Liver (tissue), 9 donors: ENCODE data around the gene PAQR3. TPM values are rescaled to one million over a fixed set of nuclear protein-coding genes. Genes with fewer than 3 reads are reported as not detected.
"Not testable (repeated sequence)": the region's sequence is repeated elsewhere in the genome, so short reads cannot be mapped to it uniquely, and the experiment has no call there.

Source experiments
- DNase-seq: peaks from one replicate; pipeline ENCODE4 v3.0.0-alpha.2; 2017; ENCODE audit warnings: low spot score
- H3K27ac ChIP-seq, 2 donors: one replicate each; pipeline ENCODE4 v1.7.0; 2013; ENCODE audit warnings: inconsistent platforms in 2 of 2, low read length in 2 of 2, control low read depth in 1 of 2, low read depth in 1 of 2, mild to moderate bottlenecking in 1 of 2
- H3K27me3 ChIP-seq, 4 donors: one replicate each; pipeline versions ENCODE4 v1.6.1 to v1.7.0; 2013; ENCODE audit warnings: low read length in 3 of 4, inconsistent platforms in 1 of 4, mild to moderate bottlenecking in 1 of 4, moderate library complexity in 1 of 4; ENCODE audit not compliant: control insufficient read depth in 4 of 4, insufficient read depth in 4 of 4
- H3K36me3 ChIP-seq, 4 donors: one replicate each; pipeline versions ENCODE4 v1.6.1 to v1.7.0; 2013; ENCODE audit warnings: low read length in 3 of 4, mild to moderate bottlenecking in 3 of 4, low read depth in 1 of 4, moderate library complexity in 1 of 4; ENCODE audit not compliant: control insufficient read depth in 4 of 4, insufficient read depth in 3 of 4
- H3K4me1 ChIP-seq, 4 donors: one replicate each; pipeline versions ENCODE4 v1.6.1 to v1.7.0; 2013; ENCODE audit warnings: low read length in 3 of 4, mild to moderate bottlenecking in 3 of 4, moderate library complexity in 1 of 4; ENCODE audit not compliant: control insufficient read depth in 4 of 4, insufficient read depth in 4 of 4
- H3K4me3 ChIP-seq, 3 donors: one replicate each; pipeline versions ENCODE4 v1.6.1 to v1.7.0; 2013; ENCODE audit warnings: low read length in 3 of 3, control low read depth in 1 of 3, low read depth in 1 of 3, mild to moderate bottlenecking in 1 of 3
- H3K9ac ChIP-seq, 2 donors: one replicate each; pipeline ENCODE4 v1.7.0; 2013; ENCODE audit warnings: low read length in 2 of 2, mild to moderate bottlenecking in 2 of 2, moderate library complexity in 2 of 2, control low read depth in 1 of 2, low read depth in 1 of 2
- H3K9me3 ChIP-seq, 4 donors: one replicate each; pipeline versions ENCODE4 v1.6.1 to v1.7.0; 2013; ENCODE audit warnings: low read length in 3 of 4; ENCODE audit not compliant: control insufficient read depth in 4 of 4
- FOXA1 ChIP-seq: IDR thresholded peaks from 2 replicates; pipeline ENCODE4 v1.6.1; 2016; ENCODE audit warnings: antibody characterized with exemption
- FOXA2 ChIP-seq: IDR thresholded peaks from 2 replicates; pipeline ENCODE4 v1.6.1; 2016; ENCODE audit warnings: antibody characterized with exemption
- GABPA ChIP-seq, 2 donors: IDR thresholded peaks in 1 of 2; conservative IDR thresholded peaks in 1 of 2; 2 replicates each; pipeline ENCODE4 v1.6.1; 2016; ENCODE audit warnings: antibody characterized with exemption in 2 of 2, mild to moderate bottlenecking in 1 of 2, moderate library complexity in 1 of 2
- HNF4G ChIP-seq: IDR thresholded peaks from 2 replicates; pipeline ENCODE4 v1.6.1; 2016; ENCODE audit warnings: antibody characterized with exemption
- JUND ChIP-seq, 2 donors: IDR thresholded peaks; 2 replicates each; pipeline ENCODE4 v1.6.1; 2016; ENCODE audit warnings: antibody characterized with exemption in 2 of 2
- NR2F2 ChIP-seq: IDR thresholded peaks from 2 replicates; pipeline ENCODE4 v1.6.1; 2016; ENCODE audit warnings: antibody characterized with exemption
- RAD21 ChIP-seq, 2 donors: IDR thresholded peaks; 2 replicates each; pipeline ENCODE4 v1.6.1; 2016; ENCODE audit warnings: antibody characterized with exemption in 2 of 2, mild to moderate bottlenecking in 2 of 2
- RXRA ChIP-seq, 2 donors: IDR thresholded peaks; 2 replicates each; pipeline ENCODE4 v1.6.1; 2017 to 2018; ENCODE audit warnings: antibody characterized with exemption in 2 of 2, mild to moderate bottlenecking in 1 of 2
- SP1 ChIP-seq: IDR thresholded peaks from 2 replicates; pipeline ENCODE4 v1.6.1; 2018; ENCODE audit warnings: antibody characterized with exemption, mild to moderate bottlenecking
- TAF1 ChIP-seq: conservative IDR thresholded peaks from 2 replicates; pipeline ENCODE4 v1.6.1; 2016; ENCODE audit warnings: antibody characterized with exemption, mild to moderate bottlenecking
- WGBS: extraction: QIAGEN DNeasy Blood & Tissue Kit; methylation state at CpG from one replicate; pipeline ENCODE4 v1.1.7; 2013; 5-methylcytosine and 5-hydroxymethylcytosine counted together
- polyA plus RNA-seq, 2 donors: library from polyadenylated mRNA; stranded (reverse) in 1 of 2; unstranded in 1 of 2; fragments of 200-250 nt in 1 of 2; fragments of >200 nt in 1 of 2; fragmentation: Nextera tagmentation in 1 of 2; extraction: Ambion mirVana in 1 of 2; gene quantifications; one replicate each; pipeline versions ENCODE4 v1.2.1 to v1.2.3, GENCODE V29; 2013 to 2015
- total RNA-seq, 2 donors: library from RNA; depleted of rRNA; stranded (reverse); fragments of >200 nt; gene quantifications; one replicate each; pipeline ENCODE4 v1.2.3, GENCODE V29; 2014
- TF ChIP-seq, protein P1 (sequence below): IDR thresholded peaks from 2 replicates; pipeline ENCODE4 v1.6.1; 2016; ENCODE audit warnings: antibody characterized with exemption
- TF ChIP-seq, protein P2 (sequence below): IDR thresholded peaks from 2 replicates; pipeline ENCODE4 v1.6.1; 2016; ENCODE audit warnings: antibody characterized with exemption, mild to moderate bottlenecking
- TF ChIP-seq, protein P3 (sequence below): fragments of 150-350 bp; IDR thresholded peaks from 2 replicates; pipeline ENCODE4 v1.5.1; 2017; ENCODE audit warnings: improper control_type of control experiment, low read depth, low read length; ENCODE audit not compliant: missing input control
- TF ChIP-seq, protein P4 (sequence below): IDR thresholded peaks from 2 replicates; pipeline ENCODE4 v1.6.1; 2016; ENCODE audit warnings: antibody characterized with exemption
- donor health status: healthy.
- donor health status: healthy.
- donor health status: healthy.
- donor health status: healthy.
- donor health status: healthy.

Gene PAQR3
- total and polyA plus RNA-seq, 4 donors, result 2.8 to 8.3 (median 5.6) TPM

DNA sequence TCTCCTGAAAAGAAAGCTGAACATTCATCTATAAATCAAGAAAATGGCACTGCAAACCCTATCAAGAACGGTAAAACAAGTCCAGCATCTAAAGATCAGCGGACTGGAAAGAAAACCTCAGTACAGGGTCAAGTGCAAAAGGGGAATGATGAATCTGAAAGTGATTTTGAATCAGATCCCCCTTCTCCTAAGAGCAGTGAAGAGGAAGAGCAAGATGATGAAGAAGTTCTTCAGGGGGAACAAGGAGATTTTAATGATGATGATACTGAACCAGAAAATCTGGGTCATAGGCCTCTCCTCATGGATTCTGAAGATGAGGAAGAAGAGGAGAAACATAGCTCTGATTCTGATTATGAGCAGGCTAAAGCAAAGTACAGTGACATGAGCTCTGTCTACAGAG is 28.6 kb downstream of the PAQR3 start:
- H3K36me3 ChIP-seq, result peaks cover 0 to 10% (median 5%) of the 10 kb centered on the region in 4 donors
- H3K4me3 ChIP-seq, result no peak overlapping the region
- no peak overlapping the region for H3K27ac ChIP-seq
- 94% methylated on average over 2 of the region's 2 CpGs for WGBS
- H3K4me1 ChIP-seq, result no peaks in the 10 kb centered on the region
- no peaks in the 10 kb centered on the region for H3K9me3 ChIP-seq
- DNase-seq, result no peak
- TF ChIP-seq HNF4G, result no peak
- TF ChIP-seq, protein P1, sequence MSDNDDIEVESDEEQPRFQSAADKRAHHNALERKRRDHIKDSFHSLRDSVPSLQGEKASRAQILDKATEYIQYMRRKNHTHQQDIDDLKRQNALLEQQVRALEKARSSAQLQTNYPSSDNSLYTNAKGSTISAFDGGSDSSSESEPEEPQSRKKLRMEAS, result no peak
- no peak for TF ChIP-seq FOXA2
- no peak for TF ChIP-seq NR2F2
- TF ChIP-seq FOXA1, result no peak
- no peak for TF ChIP-seq JUND (IDR thresholded peaks at IDR 0.05)
- no peak for TF ChIP-seq RAD21 (IDR thresholded peaks at IDR 0.05)
- TF ChIP-seq, protein P2, sequence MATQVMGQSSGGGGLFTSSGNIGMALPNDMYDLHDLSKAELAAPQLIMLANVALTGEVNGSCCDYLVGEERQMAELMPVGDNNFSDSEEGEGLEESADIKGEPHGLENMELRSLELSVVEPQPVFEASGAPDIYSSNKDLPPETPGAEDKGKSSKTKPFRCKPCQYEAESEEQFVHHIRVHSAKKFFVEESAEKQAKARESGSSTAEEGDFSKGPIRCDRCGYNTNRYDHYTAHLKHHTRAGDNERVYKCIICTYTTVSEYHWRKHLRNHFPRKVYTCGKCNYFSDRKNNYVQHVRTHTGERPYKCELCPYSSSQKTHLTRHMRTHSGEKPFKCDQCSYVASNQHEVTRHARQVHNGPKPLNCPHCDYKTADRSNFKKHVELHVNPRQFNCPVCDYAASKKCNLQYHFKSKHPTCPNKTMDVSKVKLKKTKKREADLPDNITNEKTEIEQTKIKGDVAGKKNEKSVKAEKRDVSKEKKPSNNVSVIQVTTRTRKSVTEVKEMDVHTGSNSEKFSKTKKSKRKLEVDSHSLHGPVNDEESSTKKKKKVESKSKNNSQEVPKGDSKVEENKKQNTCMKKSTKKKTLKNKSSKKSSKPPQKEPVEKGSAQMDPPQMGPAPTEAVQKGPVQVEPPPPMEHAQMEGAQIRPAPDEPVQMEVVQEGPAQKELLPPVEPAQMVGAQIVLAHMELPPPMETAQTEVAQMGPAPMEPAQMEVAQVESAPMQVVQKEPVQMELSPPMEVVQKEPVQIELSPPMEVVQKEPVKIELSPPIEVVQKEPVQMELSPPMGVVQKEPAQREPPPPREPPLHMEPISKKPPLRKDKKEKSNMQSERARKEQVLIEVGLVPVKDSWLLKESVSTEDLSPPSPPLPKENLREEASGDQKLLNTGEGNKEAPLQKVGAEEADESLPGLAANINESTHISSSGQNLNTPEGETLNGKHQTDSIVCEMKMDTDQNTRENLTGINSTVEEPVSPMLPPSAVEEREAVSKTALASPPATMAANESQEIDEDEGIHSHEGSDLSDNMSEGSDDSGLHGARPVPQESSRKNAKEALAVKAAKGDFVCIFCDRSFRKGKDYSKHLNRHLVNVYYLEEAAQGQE, result no peak
- TF ChIP-seq, protein P3, sequence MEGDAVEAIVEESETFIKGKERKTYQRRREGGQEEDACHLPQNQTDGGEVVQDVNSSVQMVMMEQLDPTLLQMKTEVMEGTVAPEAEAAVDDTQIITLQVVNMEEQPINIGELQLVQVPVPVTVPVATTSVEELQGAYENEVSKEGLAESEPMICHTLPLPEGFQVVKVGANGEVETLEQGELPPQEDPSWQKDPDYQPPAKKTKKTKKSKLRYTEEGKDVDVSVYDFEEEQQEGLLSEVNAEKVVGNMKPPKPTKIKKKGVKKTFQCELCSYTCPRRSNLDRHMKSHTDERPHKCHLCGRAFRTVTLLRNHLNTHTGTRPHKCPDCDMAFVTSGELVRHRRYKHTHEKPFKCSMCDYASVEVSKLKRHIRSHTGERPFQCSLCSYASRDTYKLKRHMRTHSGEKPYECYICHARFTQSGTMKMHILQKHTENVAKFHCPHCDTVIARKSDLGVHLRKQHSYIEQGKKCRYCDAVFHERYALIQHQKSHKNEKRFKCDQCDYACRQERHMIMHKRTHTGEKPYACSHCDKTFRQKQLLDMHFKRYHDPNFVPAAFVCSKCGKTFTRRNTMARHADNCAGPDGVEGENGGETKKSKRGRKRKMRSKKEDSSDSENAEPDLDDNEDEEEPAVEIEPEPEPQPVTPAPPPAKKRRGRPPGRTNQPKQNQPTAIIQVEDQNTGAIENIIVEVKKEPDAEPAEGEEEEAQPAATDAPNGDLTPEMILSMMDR, result no peak
- no peak overlapping the region for H3K9ac ChIP-seq
- H3K27me3 ChIP-seq, result no peaks in the 10 kb centered on the region

DNA sequence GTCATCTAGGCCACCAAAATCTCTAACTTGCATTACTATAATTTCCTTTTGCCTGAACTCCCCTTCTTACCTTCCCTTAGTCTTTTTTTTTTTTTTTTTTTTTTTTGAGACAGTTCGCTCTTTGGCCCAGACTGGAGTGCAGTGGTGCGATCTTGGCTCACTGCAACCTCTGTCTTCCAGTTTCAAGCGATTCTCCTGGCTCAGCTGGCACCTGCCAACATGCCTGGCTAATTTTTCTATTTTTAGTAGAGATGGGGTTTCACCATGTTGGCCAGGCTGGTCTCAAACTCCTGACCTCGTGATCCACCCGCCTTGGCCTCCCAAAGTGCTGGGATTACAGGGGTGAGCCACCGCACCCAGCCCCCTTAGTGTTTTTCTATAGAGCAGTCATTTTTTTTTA is 30.3 kb downstream of the PAQR3 start:
- not testable (repeated sequence) for H3K36me3 ChIP-seq, H3K4me1 ChIP-seq, DNase-seq, H3K9me3 ChIP-seq, H3K4me3 ChIP-seq, H3K27ac ChIP-seq, H3K9ac ChIP-seq, H3K27me3 ChIP-seq
- WGBS, result 98% methylated on average over 6 of the region's 6 CpGs

DNA sequence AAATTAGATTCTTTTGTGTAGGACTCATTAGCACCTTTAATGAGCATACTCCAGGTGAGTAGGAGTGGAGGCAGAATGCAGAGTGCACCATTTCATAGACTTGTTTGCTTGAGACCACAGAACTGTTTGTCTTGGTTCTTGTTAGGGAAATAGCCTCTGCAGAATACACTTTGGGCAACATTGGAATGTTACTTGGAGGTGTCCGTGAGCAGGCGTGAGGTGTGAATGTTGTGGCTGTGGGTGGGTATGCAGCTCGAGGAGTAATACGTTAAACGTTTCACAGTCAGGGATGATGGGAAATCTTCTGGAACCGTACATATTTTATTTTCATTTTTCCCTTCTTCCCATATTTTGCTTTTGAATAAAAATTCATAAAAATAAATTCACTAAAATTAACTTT is 31.6 kb downstream of the PAQR3 start:
- H3K27me3 ChIP-seq, result no peaks in the 10 kb centered on the region
- H3K4me3 ChIP-seq, result no peak overlapping the region
- no peak overlapping the region for H3K27ac ChIP-seq
- H3K4me1 ChIP-seq, result no peaks in the 10 kb centered on the region
- H3K36me3 ChIP-seq, result peaks cover 0 to 10% (median 5%) of the 10 kb centered on the region in 4 donors
- no peak for DNase-seq
- no peak for TF ChIP-seq TAF1
- TF ChIP-seq HNF4G, result no peak
- TF ChIP-seq, protein P4, sequence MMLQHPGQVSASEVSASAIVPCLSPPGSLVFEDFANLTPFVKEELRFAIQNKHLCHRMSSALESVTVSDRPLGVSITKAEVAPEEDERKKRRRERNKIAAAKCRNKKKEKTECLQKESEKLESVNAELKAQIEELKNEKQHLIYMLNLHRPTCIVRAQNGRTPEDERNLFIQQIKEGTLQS, result no peak
- TF ChIP-seq SP1, result no peak
- no peak for TF ChIP-seq RXRA (IDR thresholded peaks at IDR 0.05)
- TF ChIP-seq RAD21 (IDR thresholded peaks at IDR 0.05), result no peak
- TF ChIP-seq GABPA (IDR thresholded peaks at IDR 0.05 in 1 of 2, conservative IDR thresholded peaks at IDR 0.05 in 1 of 2), result no peak
- no peak for TF ChIP-seq FOXA2
- no peak for TF ChIP-seq JUND (IDR thresholded peaks at IDR 0.05)
- no peak for TF ChIP-seq NR2F2
- TF ChIP-seq, protein P3, result no peak
- H3K9ac ChIP-seq, result no peak overlapping the region
- 91% methylated on average over 6 of the region's 6 CpGs for WGBS
- H3K9me3 ChIP-seq, result no peaks in the 10 kb centered on the region
